GM18526 (cell line): ENCODE measurements around the gene SPTBN1.
A peak's percentile ranks its signal among the peaks of the same experiment; 100 is the strongest.

ENCODE experiments used
- POLR2A ChIP-seq: IDR thresholded peaks from 3 replicates; pipeline ENCODE4 v1.6.1; 2011; ENCODE audit not compliant: insufficient read length; ENCODE audit errors: extremely low read depth

The SPTBN1 gene

DNA sequence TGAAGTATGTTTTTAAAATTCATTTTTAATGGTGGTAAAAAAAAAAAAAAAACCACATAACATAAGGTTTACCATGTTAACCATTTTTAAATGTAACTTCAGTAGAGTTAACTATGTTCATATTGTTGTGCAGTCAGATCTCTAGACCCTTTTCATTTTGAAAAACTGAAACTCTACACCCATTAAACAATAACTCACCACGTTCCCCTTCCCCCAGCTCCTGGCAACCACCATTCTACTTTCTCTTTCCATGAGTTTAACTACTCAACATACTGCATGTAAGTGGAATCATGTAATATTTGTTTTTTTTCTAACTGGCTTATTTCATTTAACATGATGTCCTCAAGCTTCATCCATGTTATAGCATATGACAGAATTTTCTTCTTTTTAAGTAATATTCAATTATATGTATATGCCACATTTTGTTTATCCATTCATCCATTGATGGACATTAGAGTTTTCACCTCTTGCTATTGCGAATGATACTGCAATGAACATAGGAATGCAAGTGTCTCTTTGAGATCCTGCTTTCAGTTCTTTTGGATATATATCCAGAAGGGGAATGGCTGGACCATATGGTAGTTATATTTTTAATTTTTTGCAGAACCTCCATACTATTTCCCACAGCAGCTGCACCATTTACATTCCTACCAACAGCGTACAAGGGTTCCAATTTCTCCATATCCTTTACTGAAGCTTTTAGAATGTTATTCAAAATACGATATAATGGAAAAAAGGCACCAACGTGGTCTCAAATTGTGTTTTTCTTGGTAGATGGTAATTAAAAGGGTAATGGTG is 91.0 kb downstream of the SPTBN1 start:
- no peak for TF ChIP-seq POLR2A

DNA sequence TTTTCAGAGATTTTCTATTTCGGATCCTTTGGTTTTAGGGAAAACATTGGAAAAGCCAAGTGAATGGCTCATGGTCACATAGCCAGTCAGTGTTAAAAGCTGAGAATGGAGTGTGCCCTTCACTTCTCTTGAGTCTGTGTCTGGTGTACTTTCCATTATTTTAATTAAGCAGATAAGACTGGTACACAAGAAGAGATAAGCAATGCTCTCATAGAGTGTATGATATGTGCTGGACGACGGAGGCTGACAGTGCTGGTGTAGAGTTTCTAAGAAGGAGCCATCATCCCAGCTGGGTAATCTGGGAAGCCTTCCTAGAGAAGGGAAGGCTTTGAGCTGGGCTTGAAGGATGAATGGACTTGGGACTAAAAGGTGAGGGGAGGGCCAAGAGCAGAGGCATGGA is 93.3 kb downstream of the SPTBN1 start:
- no peak for TF ChIP-seq POLR2A

DNA sequence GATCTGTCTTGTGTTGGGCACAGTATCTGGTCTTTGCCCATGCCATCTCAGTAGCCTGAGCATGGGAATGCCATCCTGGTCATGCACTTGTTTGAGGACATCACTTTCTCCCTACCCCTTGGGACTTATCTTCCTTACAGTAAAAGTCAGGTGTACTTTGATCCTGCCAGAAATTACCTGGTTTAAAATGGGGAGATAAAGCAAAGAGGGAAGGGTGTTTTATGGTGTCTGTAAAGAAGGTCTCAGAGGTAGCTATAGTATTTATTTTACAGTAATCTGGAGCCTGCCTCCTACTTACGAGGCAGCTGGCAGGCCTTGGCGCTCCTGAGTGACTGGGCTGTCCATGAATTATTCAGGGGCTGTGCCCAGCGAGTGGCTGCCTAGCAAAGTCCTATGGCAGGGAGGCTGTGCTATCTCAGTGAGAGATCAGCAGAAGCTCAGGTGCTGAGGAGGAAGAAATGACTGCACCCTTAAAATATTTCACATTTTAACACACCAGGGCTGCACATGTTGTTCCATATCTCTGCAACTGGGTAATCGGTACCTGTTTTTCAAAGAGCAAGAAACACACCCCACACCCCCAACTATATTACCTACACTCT is 93.9 kb downstream of the SPTBN1 start:
- TF ChIP-seq POLR2A: no peak

DNA sequence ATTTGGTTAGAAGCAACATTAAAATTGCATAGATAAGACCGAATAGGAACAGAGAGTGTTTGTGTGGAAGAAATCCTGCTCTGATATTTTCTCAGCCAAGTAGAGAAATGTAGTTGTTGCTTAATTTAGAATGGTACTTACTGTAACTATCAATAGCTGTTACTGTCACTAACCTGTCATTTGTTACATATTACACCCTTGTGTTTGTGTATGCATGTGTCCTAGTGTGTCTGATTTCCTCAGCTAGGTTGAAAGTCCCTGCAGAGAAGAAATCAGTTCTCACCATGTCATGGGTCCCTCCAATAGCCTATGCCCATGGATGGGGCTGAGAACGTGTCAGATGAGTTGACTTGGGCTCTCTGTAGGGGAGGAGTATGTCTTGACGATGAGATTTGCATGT is 94.4 kb downstream of the SPTBN1 start:
- no peak for TF ChIP-seq POLR2A

DNA sequence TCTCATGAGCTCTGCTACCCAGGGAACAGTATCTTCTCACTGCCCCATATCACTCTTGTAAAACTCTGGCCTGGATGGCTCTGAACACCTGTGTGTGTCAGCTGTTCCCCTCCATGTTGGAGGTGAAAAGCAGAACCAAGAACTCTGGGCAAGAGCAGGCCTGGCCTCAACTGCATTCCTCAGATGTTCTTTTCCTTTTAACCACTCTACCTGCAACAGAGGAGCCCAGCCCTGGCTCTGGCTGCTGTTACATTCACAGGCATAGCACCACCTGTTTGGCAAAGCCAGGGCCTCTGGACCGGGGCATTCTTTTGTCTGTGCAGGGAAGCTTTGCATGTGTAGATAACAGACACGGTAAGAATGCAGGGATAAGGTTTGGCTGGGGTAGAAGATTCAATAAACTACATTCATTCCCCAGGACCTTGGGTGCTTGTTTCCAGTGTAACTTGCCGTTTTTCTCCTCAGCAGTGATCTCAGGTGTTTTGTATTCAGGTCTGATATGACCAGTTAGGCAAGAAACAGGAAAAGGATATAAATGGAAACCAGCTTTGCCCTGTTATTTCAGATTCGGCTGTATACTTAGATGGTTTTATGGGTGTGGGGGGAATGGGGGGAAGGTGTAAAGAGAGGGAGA is 95.1 kb downstream of the SPTBN1 start:
- no peak for TF ChIP-seq POLR2A

DNA sequence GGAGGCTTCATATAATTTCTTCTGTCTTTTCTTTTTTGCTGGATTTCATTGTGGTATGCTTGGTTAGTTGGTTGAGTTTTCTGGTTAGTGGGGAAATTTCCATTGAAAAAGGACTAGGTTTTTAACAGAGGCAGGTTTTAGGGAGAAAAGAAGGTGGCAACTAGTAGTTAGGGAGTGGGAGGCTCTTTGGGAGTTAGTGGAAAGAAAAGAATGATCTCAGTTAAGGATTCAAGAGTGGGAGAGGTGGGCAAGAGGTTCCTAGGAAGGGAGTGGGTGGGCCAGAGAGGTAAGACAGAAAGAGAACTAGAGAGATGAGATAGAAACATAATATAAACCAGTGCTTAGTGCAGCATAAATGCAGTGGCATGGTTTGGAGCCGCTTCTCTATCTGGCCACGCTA is 96.9 kb downstream of the SPTBN1 start:
- TF ChIP-seq POLR2A: no peak

DNA sequence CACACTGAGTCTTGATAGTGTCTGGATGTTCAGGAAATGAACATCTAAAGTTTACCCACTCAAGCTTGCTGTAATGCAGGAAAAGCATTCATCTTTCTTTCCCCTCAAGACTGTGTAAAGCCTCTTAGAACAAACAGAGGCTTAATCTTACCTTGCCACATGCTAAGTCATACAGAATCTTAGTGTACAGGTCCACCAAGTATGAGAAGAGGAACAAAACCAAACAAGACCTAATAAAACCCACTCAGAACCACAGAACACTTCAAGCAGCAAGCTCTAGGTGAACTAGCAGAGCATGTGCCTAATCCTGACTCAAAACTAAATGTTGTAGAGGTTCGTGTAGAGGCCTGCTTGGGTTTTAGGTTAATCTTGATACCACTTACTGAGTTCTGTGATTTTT is 97.6 kb downstream of the SPTBN1 start:
- TF ChIP-seq POLR2A: no peak

DNA sequence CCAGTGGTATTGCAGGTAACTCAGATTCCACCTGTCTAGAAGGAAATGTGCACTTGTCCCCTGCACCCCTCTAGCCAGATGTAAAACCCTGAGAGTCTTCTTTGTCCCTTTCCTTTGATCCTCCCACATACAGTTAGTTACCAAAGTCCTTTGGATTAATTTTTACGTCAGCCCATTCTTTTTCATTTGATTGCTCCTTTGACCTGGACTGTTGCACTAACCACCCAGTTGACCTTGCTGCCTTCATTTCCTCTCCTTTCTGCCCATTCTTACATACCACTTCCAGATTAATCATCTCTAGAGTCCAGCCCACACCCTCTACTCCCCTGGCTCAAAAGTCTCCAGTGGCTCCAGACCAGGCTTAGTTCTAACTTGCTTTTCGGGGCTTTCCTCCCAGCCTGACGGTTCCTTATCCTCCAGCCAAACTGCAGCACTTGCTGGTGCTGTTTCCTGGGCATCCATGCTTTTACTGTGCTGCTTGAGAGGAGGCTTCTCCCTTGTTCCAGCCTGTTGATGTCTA is 99.3 kb downstream of the SPTBN1 start:
- TF ChIP-seq POLR2A: no peak

DNA sequence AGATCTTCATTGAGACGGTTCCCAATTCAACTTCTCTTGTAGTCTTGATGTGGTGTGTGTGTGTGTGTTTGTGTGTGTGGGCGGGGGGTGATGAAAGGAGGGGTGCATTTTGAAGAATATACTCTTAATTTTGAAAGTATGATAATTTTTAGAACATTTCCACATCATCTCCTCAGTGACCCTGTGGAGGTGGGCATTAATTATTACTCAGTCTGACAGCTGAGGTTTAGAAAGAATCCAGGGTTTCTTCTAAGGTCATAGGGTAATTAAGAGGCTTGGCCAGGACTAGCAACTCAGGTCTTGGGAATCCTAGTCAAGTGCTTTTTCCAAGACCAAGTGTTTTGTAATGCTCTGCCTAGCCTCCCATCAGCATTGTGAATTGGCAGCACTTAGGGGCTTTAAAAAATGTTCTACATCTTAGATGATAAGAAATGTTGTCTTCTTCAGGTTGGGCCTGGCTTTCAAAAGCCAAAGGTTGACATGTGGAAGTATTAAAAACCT is 100.5 kb downstream of the SPTBN1 start:
- no peak for TF ChIP-seq POLR2A

DNA sequence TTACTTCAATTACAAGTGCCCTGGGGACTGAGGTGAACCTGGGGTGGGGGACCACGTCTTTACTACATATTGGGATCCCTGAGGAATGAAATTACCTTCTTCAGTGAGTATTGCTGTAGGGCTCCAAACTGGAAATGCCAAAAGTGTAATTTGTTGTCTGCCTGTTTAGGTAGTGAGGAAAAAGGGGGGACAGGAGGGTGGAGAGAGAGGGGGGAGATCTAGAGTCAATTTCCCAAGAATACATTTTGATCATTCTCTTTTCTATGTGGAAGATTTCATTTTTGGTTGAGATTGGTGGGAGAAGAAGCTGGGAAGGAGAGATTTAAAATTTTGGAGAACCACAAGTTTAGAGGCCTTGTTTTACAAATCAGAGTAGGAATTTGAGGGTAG is 101.1 kb downstream of the SPTBN1 start:
- TF ChIP-seq POLR2A: no peak

DNA sequence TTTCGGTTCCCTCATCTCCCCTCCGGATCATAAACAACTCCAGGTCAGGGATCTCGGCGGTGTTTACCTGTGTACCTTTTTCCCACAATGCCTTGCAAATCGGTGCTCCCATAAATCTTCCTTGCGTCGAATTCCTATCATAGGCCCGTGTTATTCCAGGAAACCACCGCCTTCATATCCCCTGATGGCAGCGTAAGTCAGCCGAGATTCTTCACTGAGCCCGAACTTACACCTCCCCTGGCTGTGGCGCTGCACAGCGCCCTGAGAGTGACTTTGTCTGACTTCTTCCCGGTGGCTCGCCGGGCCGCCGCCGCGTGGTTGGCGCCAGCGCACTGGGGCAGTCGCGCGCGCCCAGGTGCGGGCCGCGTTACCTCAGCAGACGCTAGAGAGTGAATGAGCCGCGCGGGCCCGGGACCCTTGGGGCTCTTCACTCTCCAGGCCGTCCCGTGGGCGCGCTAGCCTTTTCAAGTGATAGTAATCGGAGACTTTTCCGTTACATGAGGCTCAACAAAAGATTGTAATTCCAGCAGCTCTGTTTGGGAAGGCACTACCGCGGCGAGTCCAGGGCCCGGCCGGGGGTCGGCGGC is 101.6 kb downstream of the SPTBN1 start:
- no peak for TF ChIP-seq POLR2A

DNA sequence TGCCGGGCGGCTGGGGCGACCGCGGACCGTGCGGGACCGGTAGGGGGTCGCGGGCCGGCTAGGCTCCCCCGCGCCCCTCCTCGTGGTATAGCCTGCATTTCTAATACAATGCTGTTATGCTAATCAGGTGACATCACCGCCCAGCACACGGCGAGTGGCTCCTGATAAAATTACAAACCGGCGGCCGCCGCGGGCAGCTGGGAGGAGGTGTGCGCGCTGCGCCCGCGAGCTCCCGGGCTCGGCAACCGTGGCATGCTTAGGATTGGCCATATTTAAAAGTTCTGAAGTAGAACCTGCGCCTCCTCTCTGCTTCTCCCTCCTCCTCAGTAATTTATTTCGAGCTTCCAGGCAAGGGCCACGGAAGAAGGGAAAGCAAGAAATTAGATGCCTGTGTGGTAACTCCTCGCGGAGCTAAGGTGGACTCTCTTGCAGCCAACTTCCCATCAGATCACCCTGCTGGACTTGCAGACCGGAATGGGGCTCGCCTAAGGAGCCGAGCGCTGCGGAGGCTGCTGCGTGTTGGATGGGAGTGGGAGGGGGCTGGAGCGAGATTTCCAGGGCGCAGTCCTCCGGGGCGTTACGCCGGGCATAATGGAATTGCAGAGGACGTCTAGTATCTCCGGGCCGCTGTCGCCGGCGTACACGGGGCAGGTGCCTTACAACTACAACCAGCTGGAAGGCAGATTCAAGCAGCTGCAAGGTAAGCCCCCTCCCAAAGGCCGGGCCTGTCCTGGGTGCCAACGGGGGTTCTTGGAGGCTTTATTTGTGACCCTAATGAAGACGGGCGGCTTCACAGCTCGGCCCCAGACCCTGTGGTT is 102.3 kb downstream of the SPTBN1 start:
- TF ChIP-seq POLR2A: peak; percentile 65

DNA sequence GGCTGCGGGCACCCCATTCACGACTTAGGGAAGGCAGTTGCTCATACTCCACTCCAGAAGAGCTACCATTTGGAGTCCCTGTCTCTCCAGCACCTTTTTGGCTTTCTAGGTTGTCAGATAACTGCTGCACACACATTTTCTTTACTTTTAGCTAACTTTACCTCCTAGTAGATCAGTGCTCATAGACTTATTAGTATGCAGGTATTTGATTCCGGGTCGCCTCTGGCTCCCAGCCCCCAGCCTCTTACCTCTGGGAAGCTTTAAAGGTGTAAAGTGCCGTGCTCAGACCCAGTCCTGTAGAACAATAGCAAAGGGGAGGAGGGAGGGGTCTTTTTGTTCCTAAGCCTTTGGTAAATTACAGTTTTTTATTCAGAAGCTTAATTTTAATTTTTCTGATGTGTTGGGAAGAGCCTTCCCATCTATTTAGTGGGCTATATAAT is 102.9 kb downstream of the SPTBN1 start:
- TF ChIP-seq POLR2A: no peak

DNA sequence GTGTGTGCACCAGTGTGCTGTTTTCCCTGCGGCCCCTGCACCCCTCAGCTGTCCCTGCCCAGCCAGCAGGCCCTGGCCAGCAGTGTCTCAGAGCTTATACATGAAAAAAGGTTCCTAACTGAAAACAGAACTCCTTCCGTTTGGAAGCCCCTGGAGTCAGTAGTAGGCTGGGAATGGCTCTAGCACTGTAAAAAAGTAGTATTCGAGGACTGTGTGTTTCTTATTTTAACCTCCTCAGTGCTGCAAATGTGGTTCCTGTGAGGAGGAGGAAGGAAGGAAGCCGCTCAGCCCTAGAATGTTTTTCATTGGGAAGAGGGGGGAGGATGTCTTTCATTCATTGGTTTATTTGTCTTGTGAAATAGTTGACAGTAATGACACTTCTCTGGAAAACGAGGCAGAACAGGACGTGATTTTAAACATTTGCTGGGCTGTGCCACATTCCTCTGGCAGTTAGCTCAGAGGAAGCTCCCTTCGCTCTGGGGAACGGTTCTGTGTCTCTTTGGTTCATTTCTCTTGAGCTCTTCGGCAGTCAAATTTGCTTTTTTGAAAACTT is 103.5 kb downstream of the SPTBN1 start:
- TF ChIP-seq POLR2A: peak; percentile 31

DNA sequence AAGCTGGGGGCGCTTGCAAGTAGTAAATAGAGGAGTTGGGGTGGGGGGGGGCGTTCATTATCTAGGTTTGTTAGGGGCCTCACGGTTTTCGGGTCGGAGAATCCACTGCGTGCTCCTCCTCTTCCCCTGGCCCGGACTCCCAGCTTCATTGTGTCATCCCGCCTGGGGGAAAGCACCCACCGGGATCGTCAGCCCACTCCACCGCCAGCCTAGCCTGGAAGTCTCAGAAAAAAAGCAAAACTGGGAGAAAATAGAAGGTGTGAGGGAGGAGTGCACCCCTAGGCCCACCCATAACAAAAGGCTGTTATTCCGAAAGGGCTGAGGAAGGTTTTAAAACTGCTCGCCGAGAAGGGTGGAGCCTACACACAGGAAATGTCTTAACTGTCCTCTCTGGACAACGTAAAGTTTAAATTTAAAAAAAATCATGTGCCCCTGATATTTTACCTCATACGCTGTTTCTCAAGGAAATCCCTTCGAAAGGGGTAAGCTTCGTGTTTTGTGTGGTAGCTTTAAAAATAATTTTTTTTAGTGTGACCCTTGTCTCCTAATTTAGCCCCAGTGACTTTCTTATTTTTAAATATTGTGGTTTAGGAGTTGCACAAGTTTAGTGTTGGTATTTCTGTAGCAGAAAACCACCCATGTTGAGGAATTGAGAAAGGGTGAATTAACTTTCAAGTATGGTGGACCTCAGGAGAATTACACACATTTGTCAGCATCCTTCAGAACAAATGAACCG is 104.2 kb downstream of the SPTBN1 start:
- TF ChIP-seq POLR2A: peak; percentile 70
